Stimulated activated CD8-positive, alpha-beta memory T cell treated with anti-CD3 and anti-CD28 coated beads, Interleukin-15, amount 100 ng/mL, for 24 hours (primary cell): ENCODE results near the gene DCLK3.

Experiments
- DNase-seq: peaks from one replicate; pipeline ENCODE4 v3.0.0-alpha.2; 2020; ENCODE audit warnings: low read depth

DCLK3 gene

GRCh38 chr3:36763850-36764703, at the start of gene DCLK3:
Gene DCLK3, minus strand, starts transcription at chr3:36764553. Its CDS starts 290 bp downstream, at chr3:36764263.
- DNase-seq, result no peak

- DNase-seq, result no peak
Observed at GRCh38 chr3:36813305-36813704, 49.0 kb upstream of the DCLK3 start.

- DNase-seq, result no peak
Observed at GRCh38 chr3:36812240-36812639, 47.9 kb upstream of the DCLK3 start.

GRCh38 chr3:36811768-36812167, 47.4 kb upstream of the DCLK3 start:
- no peak for DNase-seq

GRCh38 chr3:36804295-36805055, 40.1 kb upstream of the DCLK3 start:
- DNase-seq, result no peak

- no peak for DNase-seq
Observed at GRCh38 chr3:36803091-36803791, 38.9 kb upstream of the DCLK3 start.

GRCh38 chr3:36800533-36801116, 36.3 kb upstream of the DCLK3 start:
- no peak for DNase-seq

GRCh38 chr3:36796881-36797280, 32.5 kb upstream of the DCLK3 start:
- DNase-seq, result no peak

GRCh38 chr3:36796161-36796560, 31.8 kb upstream of the DCLK3 start:
- no peak for DNase-seq

- DNase-seq, result no peak
Observed at GRCh38 chr3:36795622-36796021, 31.3 kb upstream of the DCLK3 start.

- DNase-seq, result no peak
Observed at GRCh38 chr3:36792342-36792741, 28.0 kb upstream of the DCLK3 start.

GRCh38 chr3:36790765-36791164, 26.4 kb upstream of the DCLK3 start:
- no peak for DNase-seq

- DNase-seq, result no peak
Observed at GRCh38 chr3:36786921-36787890, 22.9 kb upstream of the DCLK3 start.

- DNase-seq, result no peak
Observed at GRCh38 chr3:36784138-36784635, 19.8 kb upstream of the DCLK3 start.

GRCh38 chr3:36777424-36778218, 13.3 kb upstream of the DCLK3 start:
- DNase-seq, result no peak

- DNase-seq, result no peak
Observed at GRCh38 chr3:36776436-36776835, 12.1 kb upstream of the DCLK3 start.

GRCh38 chr3:36774052-36774451, 9.7 kb upstream of the DCLK3 start:
- DNase-seq, result no peak

GRCh38 chr3:36771931-36772330, 7.6 kb upstream of the DCLK3 start:
- no peak for DNase-seq

- DNase-seq, result no peak
Observed at GRCh38 chr3:36769926-36770325, 5.6 kb upstream of the DCLK3 start.

- DNase-seq, result no peak
Observed at GRCh38 chr3:36765104-36765503, 751 bp upstream of the DCLK3 start.
